ENCODE measurements around the gene CCDC198.

The CCDC198 gene

GRCh38 chr14:57462551-57462950 lies 31.1 kb downstream of the CCDC198 start:
- DNase-seq = no peak

GRCh38 chr14:57461777-57462320 lies 31.8 kb downstream of the CCDC198 start:
- no peak for DNase-seq

DNA sequence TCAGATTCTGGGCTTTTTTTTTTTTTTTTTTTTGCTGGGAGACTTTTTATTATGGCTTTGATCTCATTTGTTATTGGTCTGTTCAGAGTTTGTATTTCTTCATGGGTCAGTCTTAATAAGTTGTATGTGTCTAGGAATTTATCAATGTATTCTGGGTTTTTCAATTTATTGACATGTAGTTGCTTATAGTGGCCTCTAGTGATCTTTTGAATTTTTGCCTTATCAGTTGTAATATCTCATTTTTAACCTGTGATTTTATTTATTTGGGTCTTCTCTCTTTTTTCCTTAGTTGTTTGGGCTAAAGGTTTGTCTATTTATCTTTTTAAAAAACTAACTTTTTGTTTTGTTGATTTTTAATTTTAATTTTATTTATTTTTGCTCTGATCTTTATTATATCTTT lies 57.7 kb downstream of the CCDC198 start:
- DNase-seq = no peak

DNA sequence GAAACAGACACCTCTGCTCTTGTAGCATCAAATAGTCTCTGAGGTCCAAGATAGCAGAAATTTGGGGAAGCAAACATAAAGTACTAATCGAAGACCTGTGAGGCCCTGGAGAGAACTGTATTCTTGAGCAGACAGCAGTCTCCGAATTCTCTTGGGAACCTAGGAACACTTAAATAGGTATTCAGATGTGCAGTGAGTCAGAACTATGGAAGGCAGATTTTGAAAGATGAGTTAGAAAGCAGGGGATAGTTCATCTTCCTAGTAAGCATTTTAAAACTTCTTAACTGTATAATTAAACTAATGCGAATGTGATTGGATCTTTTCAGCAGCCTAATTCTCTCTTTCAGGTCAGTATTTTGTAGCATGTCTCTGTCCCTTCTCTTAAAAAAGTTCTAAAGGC lies 72.7 kb downstream of the CCDC198 start:
- no peak for DNase-seq

- no peak for DNase-seq
Measured at GRCh38 chr14:57420033-57420432, 73.6 kb downstream of the CCDC198 start.

Data from activated gamma-delta T cell treated with Interleukin-2 at 50 U/mL for 16 hours (primary cell).